SK-N-SH (cell line): ENCODE results near the gene POFUT2. TPM values are rescaled to one million over a fixed set of nuclear protein-coding genes. Genes with fewer than 3 reads are reported as not detected.

ENCODE experiments used
- CTCF ChIA-PET: fragments of 300-600, 350-600 bp; formaldehyde crosslinking; extraction: SDS; loops from one replicate; lab custom pipeline; 2021; lab: Yijun Ruan, JAX
- POLR2A ChIA-PET: fragments of 350-600 bp; sonication (Branson Sonifier 250); formaldehyde crosslinking; extraction: SDS; loops from one replicate; lab custom pipeline; 2020; ENCODE audit warnings: antibody characterized with exemption, inconsistent platforms; lab: Yijun Ruan, JAX
- DNase-seq: peaks from one replicate; pipeline ENCODE4 v3.0.0; 2012
- H2AFZ ChIP-seq: fragments of 200-600 bp; sonication (generic); 2 replicates; pipeline ENCODE4 v1.8.1; 2016; ENCODE audit warnings: antibody characterized with exemption, mild to moderate bottlenecking, low read depth
- H3F3A ChIP-seq: fragments of 200-600 bp; sonication (generic); replicated peaks from 2 replicates; pipeline ENCODE3; 2016; ENCODE audit warnings: antibody characterized with exemption, mild to moderate bottlenecking; ENCODE audit not compliant: insufficient read depth
- H3K27ac ChIP-seq, 2 experiments: fragments of 200-500 bp in 1 of 2; fragments of 200-600 bp in 1 of 2; sonication (Bioruptor generic) in 1 of 2; sonication (generic), shearing (Covaris generic) in 1 of 2; 2 replicates each; pipeline versions ENCODE4 v1.5.1 to v1.6.1; 2014 to 2016; ENCODE audit warnings: low read depth in 2 of 2, inconsistent platforms in 1 of 2, low read length in 1 of 2, mild to moderate bottlenecking in 1 of 2, mixed read lengths in 1 of 2
- H3K27me3 ChIP-seq: fragments of 200-600 bp; sonication (generic), shearing (Covaris generic); 2 replicates; pipeline ENCODE4 v1.6.1; 2016; ENCODE audit warnings: mixed run types; ENCODE audit not compliant: insufficient read depth
- H3K36me3 ChIP-seq, 2 experiments: fragments of 200-500 bp in 1 of 2; fragments of 200-600 bp in 1 of 2; sonication (Bioruptor generic) in 1 of 2; sonication (generic) in 1 of 2; replicated peaks in 1 of 2; 2 replicates each; pipeline versions ENCODE3 to v1.5.1; 2014 to 2016; ENCODE audit warnings: low read length in 1 of 2, mild to moderate bottlenecking in 1 of 2; ENCODE audit not compliant: insufficient read depth in 2 of 2, control insufficient read depth in 1 of 2
- H3K4me1 ChIP-seq, 2 experiments: fragments of 200-500 bp in 1 of 2; fragments of 200-600 bp in 1 of 2; sonication (Bioruptor generic) in 1 of 2; sonication (generic), shearing (Covaris generic) in 1 of 2; 2 replicates each; pipeline versions ENCODE4 v1.5.1 to v1.6.1; 2014 to 2016; ENCODE audit warnings: low read depth in 1 of 2, low read length in 1 of 2, mixed run types in 1 of 2; ENCODE audit not compliant: insufficient read depth in 2 of 2, control insufficient read depth in 1 of 2
- H3K4me2 ChIP-seq: fragments of 200-600 bp; sonication (generic), shearing (Covaris generic); 2 replicates; pipeline ENCODE4 v1.6.1; 2017; ENCODE audit warnings: mixed run types
- H3K4me3 ChIP-seq, 2 experiments: fragments of 200-500 bp in 1 of 2; fragments of 200-600 bp in 1 of 2; sonication (Bioruptor generic) in 1 of 2; sonication (generic), shearing (Covaris generic) in 1 of 2; 2 replicates each; pipeline versions ENCODE4 v1.5.1 to v1.8.1; 2014 to 2016; ENCODE audit warnings: low read depth in 2 of 2, inconsistent platforms in 1 of 2, low read length in 1 of 2, mild to moderate bottlenecking in 1 of 2, mixed read lengths in 1 of 2, moderate library complexity in 1 of 2
- H3K79me2 ChIP-seq: fragments of 200-600 bp; sonication (generic); 2 replicates; pipeline ENCODE4 v1.8.1; 2017; ENCODE audit warnings: mild to moderate bottlenecking; ENCODE audit not compliant: insufficient read depth
- H3K9ac ChIP-seq: fragments of 200-600 bp; sonication (generic); 2 replicates; pipeline ENCODE4 v1.6.1; 2017; ENCODE audit warnings: mixed run types
- H3K9me2 ChIP-seq: fragments of 200-600 bp; sonication (generic); 2 replicates; pipeline ENCODE4 v1.6.1; 2017; ENCODE audit warnings: mixed run types
- H3K9me3 ChIP-seq: fragments of 200-600 bp; sonication (generic); 2 replicates; pipeline ENCODE4 v1.6.1; 2017; ENCODE audit warnings: mixed run types, mild to moderate bottlenecking, moderate library complexity
- H4K20me1 ChIP-seq: fragments of 200-600 bp; sonication (generic); 2 replicates; pipeline ENCODE4 v1.6.1; 2017; ENCODE audit warnings: mild to moderate bottlenecking, mixed run types; ENCODE audit not compliant: insufficient read depth
- FOXJ3 ChIP-seq: sonication (generic); formaldehyde crosslinking; IDR thresholded peaks from 2 replicates; pipeline ENCODE4 v1.5.1; 2020; ENCODE audit warnings: mild to moderate bottlenecking, missing genetic modification reagents
- IRF3 ChIP-seq: fragments of 150-350 bp; IDR thresholded peaks from 2 replicates; pipeline ENCODE4 v1.6.1; 2016; ENCODE audit warnings: mild to moderate bottlenecking, low read depth, low read length
- JUND ChIP-seq: IDR thresholded peaks from 2 replicates; pipeline ENCODE4 v1.4.0; 2012
- MEF2A ChIP-seq: IDR thresholded peaks from 2 replicates; pipeline ENCODE4 v1.4.0; 2012; ENCODE audit warnings: low read depth, borderline replicate concordance
- MXI1 ChIP-seq: IDR thresholded peaks from 2 replicates; pipeline ENCODE4 v1.6.1; 2012; ENCODE audit warnings: mild to moderate bottlenecking, low read depth, low read length, improper control_type of control experiment
- NFIC ChIP-seq: IDR thresholded peaks from 2 replicates; pipeline ENCODE4 v1.4.0; 2012; ENCODE audit warnings: borderline replicate concordance
- NRF1 ChIP-seq: IDR thresholded peaks from 2 replicates; pipeline ENCODE4 v1.6.1; 2012; ENCODE audit warnings: low read depth, mild to moderate bottlenecking, low read length
- POLR2AphosphoS5 ChIP-seq: IDR thresholded peaks from 2 replicates; pipeline ENCODE4 v1.6.1; 2012; ENCODE audit warnings: low read depth, low read length
- RCOR1 ChIP-seq: fragments of 150-350 bp; IDR thresholded peaks from 2 replicates; pipeline ENCODE4 v1.6.1; 2017; ENCODE audit warnings: antibody characterized with exemption, low read length
- RFX5 ChIP-seq: IDR thresholded peaks from 2 replicates; pipeline ENCODE4 v1.6.1; 2012; ENCODE audit warnings: mild to moderate bottlenecking, improper control_type of control experiment, low read length
- RXRA ChIP-seq: IDR thresholded peaks from 2 replicates; pipeline ENCODE4 v1.4.0; 2012; ENCODE audit warnings: low read depth, mild to moderate bottlenecking, borderline replicate concordance
- SIN3A ChIP-seq: IDR thresholded peaks from 2 replicates; pipeline ENCODE4 v1.6.1; 2012; ENCODE audit warnings: low read depth, mild to moderate bottlenecking, low read length, moderate library complexity, borderline replicate concordance
- SMC3 ChIP-seq: IDR thresholded peaks from 2 replicates; pipeline ENCODE4 v1.6.1; 2012; ENCODE audit warnings: low read depth, low read length, improper control_type of control experiment
- TEAD4 ChIP-seq: IDR thresholded peaks from 2 replicates; pipeline ENCODE4 v1.4.0; 2012; ENCODE audit warnings: mild to moderate bottlenecking, borderline replicate concordance; ENCODE audit not compliant: insufficient read depth
- WGBS: methylation state at CpG from one replicate; pipeline ENCODE4 v1.1.6; 2017; ENCODE audit warnings: low lambda C conversion rate; 5-methylcytosine and 5-hydroxymethylcytosine counted together
- polyA plus RNA-seq, 3 experiments: library from polyadenylated mRNA; depleted of rRNA; stranded (reverse); fragments of >200 nt; gene quantifications; 2 replicates each; pipeline ENCODE4 v1.2.3, GENCODE V29; 2012

POFUT2 gene
- polyA plus RNA-seq, 1 of the 3 experiments (the other 2 are of a cell fraction), result 53.3 TPM

GRCh38 chr21:45248893-45249381 is 38.8 kb downstream of the POFUT2 start:
- Histone ChIP-seq H3K79me2 (no peaks in the 10 kb centered on the region), H3K36me3 (no peaks in the 10 kb centered on the region), H3K27ac (no peak overlapping the region), H3K4me3 (peak overlapping the region; percentile 6 to 43; a peak in 3 of 4 replicates), H3K9ac (no peak overlapping the region), H3K4me1 (peaks cover 0 to 18% of the 10 kb centered on the region in 2 experiments; a peak in 1 of 4 replicates), H3F3A (no peaks in the 10 kb centered on the region), H3K9me3 (peaks cover under 1% of the 10 kb centered on the region; the same call in 1 of the 2 replicates), H3K27me3 (no peaks in the 10 kb centered on the region), H4K20me1 (no peaks in the 10 kb centered on the region), H3K4me2 (peak overlapping the region; percentile 80), H2AFZ (peak overlapping the region; percentile 64), H3K9me2 (no peaks in the 10 kb centered on the region)
- CTCF ChIA-PET, result interaction anchor here (2.0 to 4.2 kb wide), 2 partner anchors 108 to 111 kb away, joined by 11 to 21 read pairs; no protein-coding TSS in a partner anchor
- TF ChIP-seq MEF2A (no peak), NFIC (peak; percentile 13; the same call in 1 of the 2 replicates), JUND (no peak)
- POLR2A ChIA-PET, result no interaction called here
- WGBS, result 55% methylated on average over 12 of the region's 14 CpGs
- peak; percentile 71 for DNase-seq

- Histone ChIP-seq H3K79me2 (no peaks in the 10 kb centered on the region), H3F3A (no peaks in the 10 kb centered on the region), H3K9ac (no peak overlapping the region), H3K36me3 (no peaks in the 10 kb centered on the region), H3K4me2 (peak overlapping the region; percentile 80), H3K9me2 (no peaks in the 10 kb centered on the region), H3K27ac (no peak overlapping the region), H4K20me1 (no peaks in the 10 kb centered on the region), H3K4me3 (peak overlapping the region; percentile 6 to 43; a peak in 3 of 4 replicates), H3K4me1 (peaks cover 0 to 16% of the 10 kb centered on the region in 2 experiments; a peak in 1 of 4 replicates), H3K27me3 (no peaks in the 10 kb centered on the region), H2AFZ (peak overlapping the region; percentile 64), H3K9me3 (peaks cover 6% of the 10 kb centered on the region; the same call in 1 of the 2 replicates)
- 87% methylated on average over 6 of the region's 13 CpGs for WGBS
- no peak for DNase-seq
- ChIA-PET CTCF (interaction anchor here (1.3 to 4.2 kb wide), 3 partner anchors 33 to 111 kb away, joined by 3 to 21 read pairs (median 11); no protein-coding TSS in a partner anchor), POLR2A (no interaction called here)
- TF ChIP-seq POLR2AphosphoS5 (no peak), MXI1 (no peak), SMC3 (no peak), RFX5 (no peak), JUND (no peak), IRF3 (no peak), RCOR1 (no peak), NRF1 (no peak), FOXJ3 (CRISPR knock-in tag) (no peak), RXRA (no peak), SIN3A (no peak), TEAD4 (no peak)
Observed at GRCh38 chr21:45248301-45248892, 39.3 kb downstream of the POFUT2 start.
